GM20431 (cell line): ENCODE data around the gene ZNF750.

Experiments used
- in situ Hi-C: fragments of 300-500 bp; cut with MseI, MboI; formaldehyde crosslinking; loops from one replicate; pipeline ENCODE4 v1.15.0; 2020; ENCODE audit warnings: low sequenced_read_pairs; ENCODE audit not compliant: unreplicated experiment

The ZNF750 gene

DNA sequence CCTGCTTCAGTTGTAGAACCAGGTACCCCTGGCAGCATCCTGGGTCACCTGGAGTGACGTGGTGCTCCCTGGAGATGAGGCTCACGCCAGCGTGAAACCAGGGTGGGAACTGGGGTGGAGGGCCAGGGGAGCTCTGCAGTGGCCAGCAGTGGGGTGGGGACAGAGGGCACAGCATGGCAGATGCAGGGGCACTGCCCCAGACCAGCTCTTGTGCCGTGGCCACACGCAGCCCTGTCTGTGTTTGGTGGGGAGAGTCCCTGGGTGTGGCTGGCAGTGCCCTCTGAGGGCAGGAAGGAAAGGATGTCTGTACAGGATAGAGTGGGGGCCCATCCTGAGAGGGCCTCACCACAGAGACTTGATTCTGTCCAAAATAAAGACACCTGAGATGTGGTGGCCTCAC, 24.5 kb downstream of the ZNF750 start:
- in situ Hi-C loops, result no loop called here

DNA sequence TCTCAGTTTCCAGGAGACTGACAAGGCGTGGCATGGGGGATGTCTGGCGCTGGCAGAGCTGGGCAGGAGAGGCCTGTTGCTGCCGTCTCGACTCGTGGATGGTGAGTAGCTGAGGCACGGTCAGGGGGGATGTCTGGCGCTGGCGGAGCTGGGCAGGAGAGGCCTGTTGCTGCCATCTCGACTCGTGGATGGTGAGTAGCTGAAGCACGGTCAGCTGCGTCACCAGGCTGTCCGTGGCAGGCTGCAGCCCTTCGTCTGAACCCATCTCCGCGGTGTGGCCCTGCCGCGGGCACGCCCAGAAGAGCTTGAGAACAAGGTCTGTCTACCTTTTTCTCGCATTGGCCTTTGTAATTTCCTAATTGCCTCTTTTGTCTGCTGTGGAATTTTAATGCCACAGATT, 25.0 kb downstream of the ZNF750 start:
- in situ Hi-C loops, result no loop called here

- in situ Hi-C loops, result no loop called here
Measured at GRCh38 chr17:82813299-82814051, 26.3 kb downstream of the ZNF750 start.

DNA sequence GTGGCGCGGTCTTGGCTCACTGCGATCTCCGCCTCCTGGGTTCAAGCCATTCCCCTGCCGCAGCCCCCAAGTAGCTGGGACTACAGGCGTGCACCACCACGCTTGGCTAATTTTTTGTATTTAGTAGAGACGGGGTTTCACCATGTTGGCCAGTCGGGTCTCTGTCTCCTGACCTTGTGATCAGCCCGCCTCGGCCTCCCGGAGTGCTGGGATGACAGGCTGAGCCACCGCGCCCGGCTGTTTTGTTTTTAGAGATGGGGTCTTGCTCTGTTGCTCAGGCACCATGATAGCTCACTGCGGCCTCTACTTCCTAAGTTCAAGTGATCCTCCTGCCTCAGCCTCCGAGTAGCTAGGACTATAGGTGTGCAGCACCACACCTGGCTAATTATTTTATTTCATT, 27.2 kb downstream of the ZNF750 start:
- in situ Hi-C loops, result no loop called here

GRCh38 chr17:82812058-82812457, 27.8 kb downstream of the ZNF750 start:
- in situ Hi-C loops, result no loop called here

- in situ Hi-C loops, result no loop called here
Measured at GRCh38 chr17:82810644-82811430, 29.0 kb downstream of the ZNF750 start.

DNA sequence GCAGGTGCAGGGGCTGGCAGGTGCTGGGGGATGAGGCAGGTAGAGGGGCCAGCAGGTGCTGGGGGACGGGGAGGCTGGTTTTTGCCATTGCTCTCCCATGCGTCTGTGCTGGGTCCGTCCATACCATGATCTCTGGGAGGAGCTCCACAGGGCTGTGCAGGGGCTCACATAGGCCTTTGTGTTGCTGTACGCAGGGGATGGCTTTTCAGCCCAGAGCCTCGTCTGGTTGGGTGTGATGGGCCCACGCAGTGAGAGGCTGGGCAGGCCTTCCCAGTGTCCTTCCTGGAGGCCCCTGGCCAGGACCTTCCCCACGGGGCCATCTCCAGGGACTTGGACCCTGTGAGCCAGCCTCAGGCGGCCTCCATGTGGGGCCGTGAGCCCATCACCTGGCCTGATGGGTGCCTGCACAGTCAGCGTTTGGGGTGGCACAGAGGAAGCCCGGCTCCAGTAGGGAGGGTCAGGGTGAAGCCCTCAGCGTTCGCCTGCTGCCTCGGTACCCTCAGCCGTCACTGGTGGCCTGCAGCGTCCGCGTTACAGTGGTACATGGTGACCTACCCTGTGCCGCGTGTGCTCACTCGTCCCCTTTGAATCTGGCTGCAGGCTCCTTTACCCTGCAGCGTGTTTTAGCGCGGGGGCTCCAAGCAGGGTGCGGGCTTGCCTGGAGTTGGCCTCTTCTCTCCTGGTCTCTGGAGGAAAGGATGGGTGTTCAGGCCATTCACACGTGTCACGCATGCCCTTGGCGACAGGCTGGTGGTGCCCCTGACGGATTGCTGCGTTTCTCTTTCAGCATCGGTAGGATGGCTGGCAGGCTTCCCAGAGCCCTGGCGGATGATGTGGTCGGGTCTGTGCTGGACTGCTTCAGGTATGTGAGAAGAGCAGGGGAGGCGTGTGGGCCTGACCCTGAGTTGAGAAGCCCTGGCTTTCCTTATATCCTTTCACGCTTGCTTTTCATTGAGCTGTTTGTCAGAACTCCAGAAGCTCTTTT, 30.6 kb downstream of the ZNF750 start:
- in situ Hi-C loops, result no loop called here

- in situ Hi-C loops, result no loop called here
Measured at GRCh38 chr17:82808006-82808405, 31.8 kb downstream of the ZNF750 start.

- in situ Hi-C loops, result no loop called here
Measured at GRCh38 chr17:82807562-82807961, 32.3 kb downstream of the ZNF750 start.

DNA sequence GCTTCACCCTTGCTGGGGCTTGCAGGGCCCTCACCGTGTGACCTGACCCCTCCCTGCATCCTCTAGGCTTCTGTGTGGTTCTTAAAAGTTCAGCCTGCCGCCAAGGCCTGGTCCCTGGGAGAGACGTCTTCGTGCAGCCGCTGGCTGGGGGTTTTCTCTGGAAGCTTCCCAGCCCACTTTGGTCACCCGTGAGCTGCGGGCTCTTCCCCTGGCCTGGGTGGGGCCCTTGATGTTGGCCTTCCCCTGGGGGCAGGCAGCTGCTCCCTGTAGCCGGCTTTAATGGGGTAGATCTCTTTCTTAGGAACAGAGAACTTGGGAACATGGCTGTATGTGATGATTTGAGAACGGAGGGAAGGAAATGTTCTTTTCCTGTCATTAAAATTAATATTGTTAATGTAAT, 32.7 kb downstream of the ZNF750 start:
- in situ Hi-C loops, result no loop called here

- in situ Hi-C loops, result no loop called here
Measured at GRCh38 chr17:82806645-82807044, 33.2 kb downstream of the ZNF750 start.

DNA sequence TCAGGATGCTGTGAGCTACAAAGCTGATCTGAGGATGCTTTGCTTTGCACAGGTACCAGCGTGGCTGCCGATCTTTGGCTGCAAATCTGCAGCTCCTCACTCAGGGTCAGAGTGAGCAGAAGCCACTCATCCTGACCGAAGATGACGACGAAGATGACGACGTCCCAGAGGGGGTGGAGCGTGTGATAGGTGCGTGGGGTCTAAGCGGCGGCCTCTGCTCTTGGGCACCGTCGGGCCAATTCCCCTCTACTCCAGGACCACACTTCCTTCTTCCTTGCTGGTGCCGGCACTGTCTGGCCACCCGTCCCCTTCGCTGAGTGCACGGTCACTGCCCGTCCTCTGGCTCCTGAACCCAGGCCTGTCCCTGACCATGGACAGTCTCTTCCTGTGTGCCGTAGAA, 34.0 kb downstream of the ZNF750 start:
- in situ Hi-C loops, result no loop called here

DNA sequence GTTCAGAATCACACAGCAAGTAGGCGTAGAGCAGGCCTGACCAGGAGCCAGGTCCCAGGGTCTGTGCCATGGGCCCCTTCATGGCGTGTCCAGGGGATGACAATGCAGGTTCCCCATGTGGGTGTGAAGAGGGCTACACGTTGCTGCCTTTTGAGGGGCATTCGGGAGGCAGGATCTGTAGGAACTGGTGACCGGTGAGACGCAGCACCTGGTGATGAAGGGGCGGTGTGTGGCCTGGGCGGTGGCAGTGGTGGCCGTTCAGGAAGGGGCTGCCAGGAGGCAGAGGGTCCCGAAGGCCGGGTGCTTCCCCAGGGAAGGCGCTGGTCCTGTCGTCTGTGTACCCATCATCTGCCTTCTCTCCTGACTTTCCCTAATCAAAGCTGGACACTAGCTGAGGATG, 34.6 kb downstream of the ZNF750 start:
- in situ Hi-C loops, result no loop called here

GRCh38 chr17:82804442-82805191, 35.2 kb downstream of the ZNF750 start:
- in situ Hi-C loops, result no loop called here

DNA sequence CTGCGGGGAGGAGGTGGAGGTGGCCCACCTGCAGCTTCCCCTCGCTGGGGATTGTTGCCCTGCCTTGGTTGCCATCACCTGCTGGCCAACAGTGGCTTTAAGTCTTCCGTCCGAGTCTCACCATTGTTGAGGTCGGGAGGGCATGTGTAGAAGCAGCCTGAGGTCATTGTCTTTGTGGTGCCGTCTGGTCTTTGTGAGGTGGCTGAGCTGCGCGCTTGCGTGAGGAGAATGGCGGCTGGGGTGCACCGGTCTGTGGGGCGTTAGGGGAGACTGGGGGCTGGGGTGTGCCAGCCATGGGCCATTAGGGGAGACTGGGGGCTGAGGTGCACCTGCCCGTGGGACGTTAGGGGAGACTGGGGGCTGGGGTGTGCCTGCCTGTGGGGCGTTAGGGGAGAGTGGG, 36.2 kb downstream of the ZNF750 start:
- in situ Hi-C loops, result no loop called here

- in situ Hi-C loops, result no loop called here
Measured at GRCh38 chr17:82803185-82803584, 36.6 kb downstream of the ZNF750 start.

DNA sequence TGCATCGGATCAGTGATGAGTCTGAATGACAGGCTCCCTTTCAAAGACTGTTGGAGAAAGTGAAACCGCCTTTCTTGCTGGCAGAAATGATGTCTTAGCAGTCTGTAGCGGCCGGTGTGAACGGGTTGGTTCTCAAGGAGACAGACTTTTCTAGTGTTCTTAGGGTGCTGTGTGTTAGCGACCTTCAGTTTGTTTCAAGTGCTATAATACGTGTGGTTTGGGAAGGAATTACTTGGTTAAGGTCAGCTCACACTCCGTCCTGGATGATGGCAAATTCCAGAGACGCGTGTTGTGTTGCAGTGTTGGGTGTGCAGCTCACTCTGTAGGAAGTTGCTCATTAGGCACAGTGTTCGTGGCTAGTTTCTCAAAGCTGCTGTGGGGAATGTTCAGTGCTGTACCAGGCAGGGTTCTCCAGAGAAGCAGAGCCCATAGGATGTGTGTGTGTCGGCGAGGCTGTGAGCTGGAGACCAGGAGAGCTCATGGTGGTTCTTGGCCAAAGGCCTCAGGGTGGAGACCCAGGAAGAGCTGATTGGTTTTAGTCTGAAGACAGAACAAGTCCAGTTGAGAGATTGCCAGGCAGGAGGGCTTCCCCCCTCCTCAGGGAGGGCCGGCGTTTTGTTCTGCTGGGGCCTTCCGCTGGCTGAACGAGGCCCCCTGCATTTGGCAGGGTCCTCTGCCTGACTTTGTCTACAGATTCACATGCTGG, 37.6 kb downstream of the ZNF750 start:
- in situ Hi-C loops, result no loop called here

GRCh38 chr17:82801377-82801970, 38.3 kb downstream of the ZNF750 start:
- in situ Hi-C loops, result no loop called here

- in situ Hi-C loops, result no loop called here
Measured at GRCh38 chr17:82800885-82801284, 38.9 kb downstream of the ZNF750 start.
